Neural crest cell (in vitro differentiated cells): ENCODE data around the gene AFAP1L1. TPM values are rescaled to one million over a fixed set of nuclear protein-coding genes. Genes with fewer than 3 reads are reported as not detected.

Source experiments
- DNase-seq: peaks from one replicate; pipeline ENCODE4 v3.0.0; 2021; ENCODE audit warnings: low read depth, mixed read lengths, low spot score
- H3K27ac Mint-ChIP-seq: one replicate; pipeline ENCODE4 v1.8.0; 2021; ENCODE audit warnings: mild to moderate bottlenecking, mixed read lengths; ENCODE audit not compliant: unreplicated experiment
- H3K27me3 Mint-ChIP-seq: 2 replicates; pipeline ENCODE4 v1.8.0; 2021; ENCODE audit warnings: low read depth, mild to moderate bottlenecking, mixed read lengths
- H3K36me3 Mint-ChIP-seq: 2 replicates; pipeline ENCODE4 v1.8.0; 2021; ENCODE audit warnings: low read depth, mild to moderate bottlenecking, mixed read lengths
- H3K4me1 Mint-ChIP-seq: 2 replicates; pipeline ENCODE4 v1.8.0; 2021; ENCODE audit warnings: mixed read lengths
- H3K4me3 Mint-ChIP-seq: one replicate; pipeline ENCODE4 v1.8.0; 2021; ENCODE audit warnings: mild to moderate bottlenecking, mixed read lengths
- H3K9me3 Mint-ChIP-seq: 2 replicates; pipeline ENCODE4 v1.8.0; 2021; ENCODE audit warnings: mixed read lengths
- total RNA-seq: library from RNA; stranded (reverse); gene quantifications from 2 replicates; pipeline ENCODE4 v1.2.1, GENCODE V29; 2021
- TF ChIP-seq, protein P1 (sequence below): fragments of 200-600 bp; sonication (generic); conservative IDR thresholded peaks from 2 replicates; pipeline ENCODE4 v1.5.0; 2021; ENCODE audit warnings: antibody characterized with exemption, mild to moderate bottlenecking

The AFAP1L1 gene
- total RNA-seq, 1 donor from 2014 or later, result 11.6 TPM

DNA sequence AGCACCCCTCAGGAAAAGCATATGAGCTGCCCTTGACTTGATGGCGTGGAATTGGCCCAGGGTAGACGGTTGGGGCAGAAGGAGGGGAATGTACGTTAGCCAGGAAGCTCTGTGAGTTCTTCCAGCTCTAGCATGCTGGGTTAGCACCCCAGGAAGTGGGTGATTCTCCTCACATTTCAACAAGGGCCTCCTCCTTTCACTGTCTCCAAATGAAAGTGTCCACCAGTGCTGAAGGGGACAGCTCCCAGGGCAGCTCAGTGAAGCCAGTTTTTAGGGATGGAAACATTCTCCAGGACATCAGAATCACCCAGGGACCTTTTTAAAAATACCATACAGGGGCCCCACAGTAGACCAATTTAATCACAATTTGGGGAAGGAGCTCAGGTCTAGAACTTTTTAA is 17.2 kb upstream of the AFAP1L1 start:
- Mint-ChIP-seq H3K4me1 (no peaks in the 10 kb centered on the region), H3K36me3 (no peaks in the 10 kb centered on the region), H3K27me3 (peaks cover 52% of the 10 kb centered on the region), H3K27ac (no peak overlapping the region), H3K9me3 (no peaks in the 10 kb centered on the region), H3K4me3 (no peak overlapping the region)
- TF ChIP-seq, protein P1, sequence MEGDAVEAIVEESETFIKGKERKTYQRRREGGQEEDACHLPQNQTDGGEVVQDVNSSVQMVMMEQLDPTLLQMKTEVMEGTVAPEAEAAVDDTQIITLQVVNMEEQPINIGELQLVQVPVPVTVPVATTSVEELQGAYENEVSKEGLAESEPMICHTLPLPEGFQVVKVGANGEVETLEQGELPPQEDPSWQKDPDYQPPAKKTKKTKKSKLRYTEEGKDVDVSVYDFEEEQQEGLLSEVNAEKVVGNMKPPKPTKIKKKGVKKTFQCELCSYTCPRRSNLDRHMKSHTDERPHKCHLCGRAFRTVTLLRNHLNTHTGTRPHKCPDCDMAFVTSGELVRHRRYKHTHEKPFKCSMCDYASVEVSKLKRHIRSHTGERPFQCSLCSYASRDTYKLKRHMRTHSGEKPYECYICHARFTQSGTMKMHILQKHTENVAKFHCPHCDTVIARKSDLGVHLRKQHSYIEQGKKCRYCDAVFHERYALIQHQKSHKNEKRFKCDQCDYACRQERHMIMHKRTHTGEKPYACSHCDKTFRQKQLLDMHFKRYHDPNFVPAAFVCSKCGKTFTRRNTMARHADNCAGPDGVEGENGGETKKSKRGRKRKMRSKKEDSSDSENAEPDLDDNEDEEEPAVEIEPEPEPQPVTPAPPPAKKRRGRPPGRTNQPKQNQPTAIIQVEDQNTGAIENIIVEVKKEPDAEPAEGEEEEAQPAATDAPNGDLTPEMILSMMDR, result no peak
- DNase-seq, result no peak

DNA sequence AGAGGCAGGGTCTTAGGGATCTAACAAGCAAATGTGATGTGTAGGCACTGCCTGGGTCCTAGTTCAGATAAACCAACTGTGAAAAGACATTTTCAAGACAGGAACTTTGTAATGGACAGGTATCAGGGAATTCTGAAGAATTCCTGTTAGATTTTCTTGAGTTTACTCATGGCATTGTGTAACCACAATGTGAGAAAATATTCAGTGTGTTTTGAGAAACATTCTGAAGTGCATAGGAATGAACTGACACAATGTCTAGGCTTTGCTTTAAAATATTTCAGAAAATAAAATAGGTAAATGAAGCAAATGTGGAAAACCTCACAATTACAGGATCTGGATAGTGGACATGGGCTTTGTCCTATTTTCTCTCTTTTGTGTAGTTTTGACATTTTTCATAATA is 15.2 kb upstream of the AFAP1L1 start:
- Mint-ChIP-seq H3K4me1 (no peaks in the 10 kb centered on the region), H3K27ac (peak overlapping the region; percentile 27), H3K4me3 (no peak overlapping the region), H3K9me3 (no peaks in the 10 kb centered on the region), H3K36me3 (no peaks in the 10 kb centered on the region), H3K27me3 (peaks cover 60% of the 10 kb centered on the region)
- TF ChIP-seq, protein P1, result no peak
- no peak for DNase-seq

DNA sequence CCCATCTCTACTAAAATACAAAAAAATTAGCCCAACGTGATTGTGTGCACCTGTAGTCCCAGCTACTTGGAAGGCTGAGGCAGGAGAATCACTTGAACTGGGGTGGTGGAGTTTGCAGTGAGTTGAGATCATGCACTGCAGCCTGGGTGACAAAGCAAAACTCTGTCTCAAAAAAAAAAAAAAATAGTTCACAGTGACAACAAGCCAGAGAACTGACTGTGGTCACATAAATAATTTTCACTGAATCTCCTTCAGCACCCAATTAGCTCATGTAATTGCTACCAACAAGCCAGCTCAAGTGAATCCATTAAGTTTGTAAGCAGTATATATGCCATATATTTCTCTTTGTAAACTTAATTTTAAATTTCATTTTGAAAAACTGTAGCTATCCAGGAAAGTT is 14.5 kb upstream of the AFAP1L1 start:
- Mint-ChIP-seq H3K36me3 (no peaks in the 10 kb centered on the region), H3K27me3 (peaks cover 63% of the 10 kb centered on the region), H3K9me3 (no peaks in the 10 kb centered on the region), H3K27ac (no peak overlapping the region), H3K4me1 (no peaks in the 10 kb centered on the region), H3K4me3 (no peak overlapping the region)
- no peak for DNase-seq
- TF ChIP-seq, protein P1, result no peak

DNA sequence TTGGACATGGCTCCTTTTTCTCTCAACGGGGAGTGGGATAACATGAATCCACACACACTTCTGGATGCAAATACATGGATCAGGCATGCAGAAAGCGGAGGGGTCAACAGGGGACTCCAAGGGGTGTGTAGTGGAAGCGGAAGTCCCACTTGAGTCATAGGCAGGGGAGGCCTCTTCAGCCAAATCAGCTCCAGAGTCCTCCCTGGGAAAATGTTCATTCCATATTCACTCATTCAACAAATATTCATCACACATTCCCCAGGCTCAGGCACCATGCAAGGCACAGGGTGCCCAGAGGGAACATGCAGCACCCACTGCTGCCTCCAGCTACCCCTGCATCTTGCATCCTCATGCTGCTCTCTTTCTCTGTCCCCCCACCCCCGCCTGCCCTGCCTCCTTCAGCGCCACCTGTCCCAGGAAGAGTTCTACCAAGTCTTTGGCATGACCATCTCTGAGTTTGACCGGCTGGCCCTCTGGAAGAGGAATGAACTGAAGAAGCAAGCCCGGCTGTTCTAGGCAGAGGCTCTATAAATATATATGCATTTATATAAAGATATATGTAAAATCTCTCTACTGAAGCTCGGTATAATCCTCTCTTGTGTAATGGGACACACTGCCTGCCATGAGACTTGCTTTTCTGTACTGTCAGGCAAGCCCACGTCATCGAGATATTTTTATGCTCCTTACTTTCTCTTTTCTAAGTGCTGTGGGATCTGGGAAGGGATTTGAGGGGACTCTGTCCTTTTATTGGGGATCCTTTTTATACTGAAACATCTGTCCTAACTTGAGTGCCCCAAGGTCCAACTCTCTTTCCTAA is 13.6 kb upstream of the AFAP1L1 start:
- Mint-ChIP-seq H3K4me3 (no peak overlapping the region), H3K9me3 (no peaks in the 10 kb centered on the region), H3K36me3 (no peaks in the 10 kb centered on the region)

DNA sequence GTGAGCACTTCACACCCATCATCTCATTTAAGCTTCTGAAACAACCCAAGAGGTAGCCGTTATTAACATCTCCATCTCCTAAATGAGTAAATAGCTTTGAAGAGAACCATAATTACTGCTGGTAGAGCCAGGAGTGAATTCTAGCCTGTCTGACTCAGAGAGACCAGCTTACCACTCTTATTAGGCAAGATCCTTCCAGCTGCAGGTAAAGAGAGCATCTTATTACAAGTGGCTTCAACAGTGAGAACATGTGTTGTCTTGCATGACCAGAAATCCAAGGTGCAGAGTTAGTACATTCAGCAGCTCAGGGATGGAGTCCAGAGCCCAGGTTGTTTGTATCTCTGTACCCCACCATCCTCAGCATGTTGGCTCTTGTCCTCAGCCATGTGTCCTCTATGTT is 10.9 kb upstream of the AFAP1L1 start:
- no peaks in the 10 kb centered on the region for H3K4me1 Mint-ChIP-seq
- H3K27ac Mint-ChIP-seq, result no peak overlapping the region
- no peaks in the 10 kb centered on the region for H3K36me3 Mint-ChIP-seq
- H3K9me3 Mint-ChIP-seq, result no peaks in the 10 kb centered on the region
- DNase-seq, result no peak
- H3K27me3 Mint-ChIP-seq, result peaks cover 64% of the 10 kb centered on the region
- no peak overlapping the region for H3K4me3 Mint-ChIP-seq
- TF ChIP-seq, protein P1, result no peak

More for the DNA sequence above, 13.6 kb upstream of the AFAP1L1 start:
- Mint-ChIP-seq H3K4me1 (no peaks in the 10 kb centered on the region), H3K27me3 (peaks cover 68% of the 10 kb centered on the region), H3K27ac (no peak overlapping the region)
- no peak for DNase-seq
- TF ChIP-seq, protein P1, result no peak
